PC-3 (cell line): ENCODE results near the gene PDXK. TPM values are rescaled to one million over a fixed set of nuclear protein-coding genes. Genes with fewer than 3 reads are reported as not detected.

ENCODE experiments used
- ATAC-seq: fragments of 200-7000 bp; cut with Tn5 transposase; 2 replicates; pipeline ENCODE4 v1.9.1; 2020; ENCODE audit warnings: mild to moderate bottlenecking, moderate library complexity
- BruUV-seq: library from RNA; stranded (reverse); fragments of 400-500 nt; replicated peaks from 2 replicates; lab custom pipeline; 2021; lab: Mats Ljungman, UMichigan
- CTCF ChIA-PET: fragments of 300-600 bp; sonication (Branson Sonifier 250); formaldehyde crosslinking; loops from one replicate; lab custom pipeline; 2022; ENCODE audit warnings: antibody characterized with exemption; lab: Charles Lee
- POLR2A ChIA-PET: fragments of 300-600 bp; sonication (Branson Sonifier 250); formaldehyde crosslinking; loops from one replicate; lab custom pipeline; 2022; ENCODE audit warnings: antibody characterized with exemption; ENCODE audit not compliant: unreplicated experiment; lab: Charles Lee
- DNase-seq: peaks from one replicate; pipeline ENCODE4 v3.0.0-alpha.2; 2015
- H2AFZ ChIP-seq: fragments of 300-600 bp; sonication (generic); 2 replicates; pipeline ENCODE4 v1.6.0; 2016; ENCODE audit warnings: antibody characterized with exemption, low read length
- H3F3A ChIP-seq: fragments of 300-600 bp; sonication (generic); one replicate; pipeline ENCODE4 v1.6.0; 2017; ENCODE audit warnings: antibody characterized with exemption, low read length, control low read depth, mild to moderate bottlenecking; ENCODE audit not compliant: unreplicated experiment
- H3K27ac ChIP-seq: fragments of 300-600 bp; sonication (generic); 2 replicates; pipeline ENCODE4 v1.5.1; 2016; ENCODE audit warnings: mild to moderate bottlenecking, low read length
- H3K27me3 ChIP-seq: fragments of 300-600 bp; sonication (generic); 2 replicates; pipeline ENCODE4 v1.6.1; 2016; ENCODE audit warnings: low read length, mixed read lengths
- H3K36me3 ChIP-seq: fragments of 300-600 bp; sonication (generic); 2 replicates; pipeline ENCODE4 v1.6.1; 2016; ENCODE audit warnings: low read depth, mixed run types, low read length, mixed read lengths
- H3K4me1 ChIP-seq: fragments of 300-600 bp; sonication (generic); 2 replicates; pipeline ENCODE4 v1.5.1; 2016; ENCODE audit warnings: low read length; ENCODE audit not compliant: insufficient read depth
- H3K4me2 ChIP-seq: fragments of 300-600 bp; sonication (generic); 2 replicates; pipeline ENCODE4 v1.6.0; 2016; ENCODE audit warnings: low read length
- H3K4me3 ChIP-seq: fragments of 300-600 bp; sonication (generic); 2 replicates; pipeline ENCODE4 v1.5.1; 2016; ENCODE audit warnings: mild to moderate bottlenecking, low read length, mixed read lengths
- H3K79me2 ChIP-seq: fragments of 300-600 bp; sonication (generic); 2 replicates; pipeline ENCODE4 v1.6.1; 2017; ENCODE audit warnings: low read length, mixed read lengths
- H3K9ac ChIP-seq: fragments of 300-600 bp; sonication (generic); 2 replicates; pipeline ENCODE4 v1.6.0; 2016; ENCODE audit warnings: mild to moderate bottlenecking, low read length
- H3K9me2 ChIP-seq: fragments of 300-600 bp; sonication (generic); replicated peaks from 2 replicates; pipeline ENCODE4 v1.6.1; 2016; ENCODE audit warnings: mixed run types, low read length, mixed read lengths
- H3K9me3 ChIP-seq: fragments of 300-600 bp; sonication (generic); 2 replicates; pipeline ENCODE4 v1.6.1; 2016; ENCODE audit warnings: low read length, mixed read lengths
- H4K20me1 ChIP-seq: fragments of 300-600 bp; sonication (generic); 2 replicates; pipeline ENCODE4 v1.6.1; 2016; ENCODE audit warnings: low read length, mixed read lengths
- CTCF ChIP-seq: fragments of 300-600 bp; sonication (generic); conservative IDR thresholded peaks from 2 replicates; pipeline ENCODE4 v1.5.1; 2017; ENCODE audit warnings: antibody characterized with exemption, low read depth, mild to moderate bottlenecking, low read length
- EZH2 ChIP-seq: fragments of 300-600 bp; sonication (generic); IDR thresholded peaks from one replicate; pipeline ENCODE4 v1.6.1; 2017; ENCODE audit warnings: antibody characterized with exemption, mild to moderate bottlenecking, low read length; ENCODE audit not compliant: unreplicated experiment
- EZH2phosphoT487 ChIP-seq: fragments of 300-600 bp; sonication (generic); IDR thresholded peaks from 2 replicates; pipeline ENCODE4 v1.6.1; 2018; ENCODE audit warnings: mild to moderate bottlenecking, antibody characterized with exemption, low read length, borderline replicate concordance
- intact Hi-C: fragments of 100-400 bp; cut with micrococcal nuclease; formaldehyde crosslinking; loops from 2 replicates; pipeline ENCODE4 v1.9.0; 2023
- total RNA-seq: library from RNA; depleted of rRNA; stranded (reverse); fragments of >200 nt; gene quantifications from 2 replicates; pipeline ENCODE4 v1.2.3, GENCODE V29; 2014

Gene PDXK
- total RNA-seq, 1 experiment from 2014 or later = 464 TPM

GRCh38 chr21:43771199-43771675 lies 52.3 kb downstream of the PDXK start:
- peaks cover 15% of the 10 kb centered on the region for H3F3A ChIP-seq
- CTCF ChIA-PET = no interaction called here
- intact Hi-C loops = no loop called here
- BruUV-seq = no TSS peak
- ATAC-seq (no peak), DNase-seq (no peak)
- TF ChIP-seq EZH2 = no peak
- no peak for TF ChIP-seq CTCF
- H3K4me1 ChIP-seq = peaks cover 38% of the 10 kb centered on the region
- no peaks in the 10 kb centered on the region for H3K9me3 ChIP-seq
- no peaks in the 10 kb centered on the region for H3K9me2 ChIP-seq
- H2AFZ ChIP-seq = no peak overlapping the region
- no peaks in the 10 kb centered on the region for H3K27me3 ChIP-seq
- peak overlapping the region; percentile 0; the same call in 1 of the 2 replicates for H3K27ac ChIP-seq
- H3K4me3 ChIP-seq = no peak overlapping the region
- H4K20me1 ChIP-seq = peaks cover 30% of the 10 kb centered on the region
- H3K36me3 ChIP-seq = peaks cover 27% of the 10 kb centered on the region
- no peak overlapping the region for H3K9ac ChIP-seq
- peaks cover 32% of the 10 kb centered on the region for H3K79me2 ChIP-seq
- POLR2A ChIA-PET = no interaction called here
- H3K4me2 ChIP-seq = no peak overlapping the region

- TF ChIP-seq CTCF (no peak), EZH2 (no peak), EZH2phosphoT487 (no peak)
Observed at GRCh38 chr21:43771698-43772424, 52.9 kb downstream of the PDXK start.

GRCh38 chr21:43772425-43772821 lies 53.5 kb downstream of the PDXK start:
- peaks cover 30% of the 10 kb centered on the region for H4K20me1 ChIP-seq
- no peaks in the 10 kb centered on the region for H3K9me3 ChIP-seq
- ChIA-PET POLR2A (no interaction called here), CTCF (no interaction called here)
- H3K79me2 ChIP-seq = peaks cover 40% of the 10 kb centered on the region
- no TSS peak for BruUV-seq
- peaks cover 27% of the 10 kb centered on the region for H3K36me3 ChIP-seq
- H3K4me1 ChIP-seq = peaks cover 36% of the 10 kb centered on the region
- H3K9me2 ChIP-seq = no peaks in the 10 kb centered on the region
- H3K4me2 ChIP-seq = no peak overlapping the region
- intact Hi-C loops = no loop called here
- no peak overlapping the region for H3K9ac ChIP-seq
- ATAC-seq (no peak), DNase-seq (no peak)
- H3K4me3 ChIP-seq = no peak overlapping the region
- TF ChIP-seq EZH2 (no peak), CTCF (no peak), EZH2phosphoT487 (no peak)
- no peaks in the 10 kb centered on the region for H3K27me3 ChIP-seq
- H3K27ac ChIP-seq = peak overlapping the region; percentile 25; the same call in 1 of the 2 replicates
- peaks cover 15% of the 10 kb centered on the region for H3F3A ChIP-seq
- H2AFZ ChIP-seq = no peak overlapping the region

More at GRCh38 chr21:43771698-43772424, 52.9 kb downstream of the PDXK start:
- Histone ChIP-seq H3K4me2 (no peak overlapping the region), H2AFZ (no peak overlapping the region), H3K79me2 (peaks cover 37% of the 10 kb centered on the region), H3K27ac (peak overlapping the region; percentile 0; the same call in 1 of the 2 replicates), H3K4me3 (no peak overlapping the region), H4K20me1 (peaks cover 30% of the 10 kb centered on the region), H3K36me3 (peaks cover 27% of the 10 kb centered on the region), H3K4me1 (peaks cover 40% of the 10 kb centered on the region), H3K9me2 (no peaks in the 10 kb centered on the region), H3F3A (peaks cover 15% of the 10 kb centered on the region), H3K27me3 (no peaks in the 10 kb centered on the region), H3K9me3 (no peaks in the 10 kb centered on the region), H3K9ac (no peak overlapping the region)
- intact Hi-C loops = no loop called here
- DNase-seq = no peak
- CTCF ChIA-PET = no interaction called here
- ATAC-seq = no peak
- POLR2A ChIA-PET = no interaction called here
- no TSS peak for BruUV-seq
